Left kidney (tissue), 8 donors: Measurements from ENCODE around the gene DLX5. TPM values are rescaled to one million over a fixed set of nuclear protein-coding genes. Genes with fewer than 3 reads are reported as not detected.
A peak's percentile ranks its signal among the peaks of the same experiment; 100 is the strongest.
"Not testable (repeated sequence)": the region's sequence is repeated elsewhere in the genome, so short reads cannot be mapped to it uniquely, and the experiment has no call there.

Experiments
- DNase-seq: peaks from one replicate; pipeline ENCODE4 v3.0.0-alpha.2; 2013
- long read RNA-seq, 8 donors: transcript quantifications; one replicate each; lab custom pipeline, GENCODE V29; 2026
- polyA plus RNA-seq: library from polyadenylated mRNA; unstranded; fragments of 120-200 nt; gene quantifications from one replicate; pipeline ENCODE4 v1.2.1, GENCODE V29; 2013; ENCODE audit not compliant: insufficient read length

DLX5 gene
- not detected for polyA plus RNA-seq
- long read RNA-seq, donor 1 = 0 reads
- long read RNA-seq, donor 2 = 0 reads
- long read RNA-seq, donor 3 = 0 reads
- long read RNA-seq, donor 4 = 0 reads
- long read RNA-seq, donor 5 = 0 reads
- long read RNA-seq, donor 6 = 0 reads
- long read RNA-seq, donor 7 = 0 reads
- long read RNA-seq, donor 8 = 0 reads

DNA sequence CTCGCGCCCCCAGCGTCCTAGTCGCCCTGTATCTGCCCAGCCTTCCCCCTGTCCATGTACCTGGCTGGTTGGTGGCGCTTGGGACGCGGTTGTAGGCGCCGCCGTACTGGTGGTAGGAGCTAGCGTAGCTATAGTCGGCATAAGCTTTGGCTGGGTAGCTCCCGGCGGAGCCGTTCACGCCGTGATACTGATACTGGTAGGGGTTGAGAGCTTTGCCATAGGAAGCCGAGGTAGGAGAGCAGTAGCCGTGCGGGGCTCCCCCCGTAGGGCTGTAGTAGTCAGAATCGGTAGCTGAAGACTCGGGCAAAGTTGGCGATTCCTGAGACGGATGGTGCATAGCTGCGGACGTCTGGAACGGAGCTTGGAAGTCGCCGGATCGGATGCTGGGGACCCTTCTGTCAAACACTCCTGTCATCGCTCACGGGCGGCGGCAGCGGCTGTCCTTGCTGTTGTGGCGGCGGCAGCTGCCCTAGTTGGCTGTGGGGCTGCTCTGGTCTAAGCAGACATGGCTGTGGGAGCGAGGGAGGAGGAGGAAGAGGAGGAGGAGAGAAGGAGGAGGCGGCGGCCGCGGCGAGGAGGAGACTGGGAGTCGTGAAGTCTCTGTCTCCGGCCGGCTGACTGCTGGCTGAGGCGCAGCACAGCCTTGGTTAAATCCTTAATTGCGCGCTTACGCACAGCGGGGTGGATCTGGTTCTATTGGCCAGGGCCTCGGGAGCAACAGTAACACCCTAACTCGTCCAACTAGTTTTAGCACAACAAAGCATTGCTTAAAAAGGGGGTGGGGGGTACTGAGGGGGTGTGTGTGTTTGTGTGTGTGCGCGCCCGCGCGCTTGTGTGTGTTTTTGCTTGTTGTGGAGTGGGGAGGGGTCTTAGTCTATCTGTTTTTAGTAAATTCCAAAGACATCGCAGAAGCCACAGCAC is at the start of gene DLX5:
Gene DLX5, minus strand, starts transcription at position 623 of the 921 bp plus-strand sequence. Its CDS starts 208 bp downstream, at position 415.
- no peak for DNase-seq

DNA sequence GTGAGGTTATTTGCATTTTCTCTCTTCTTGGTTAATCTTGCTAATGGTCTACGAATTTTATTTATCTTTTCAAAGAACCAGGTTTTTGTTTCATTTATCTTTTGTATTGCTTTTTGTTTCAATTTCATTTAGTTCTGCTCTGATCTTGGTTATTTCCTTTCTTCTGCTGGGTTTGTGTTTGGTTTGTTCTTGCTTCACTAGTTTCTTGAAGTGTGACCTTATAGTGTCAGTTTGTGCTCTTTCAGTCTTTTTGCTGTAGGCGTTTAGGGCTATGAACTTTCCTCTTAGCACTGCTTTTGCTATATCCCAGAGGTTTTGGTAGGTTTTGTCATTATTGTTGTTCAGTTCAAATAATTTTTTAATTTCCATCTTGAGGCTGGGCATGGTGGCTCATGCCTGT is 47.4 kb upstream of the DLX5 start:
- DNase-seq = not testable (repeated sequence)

DNA sequence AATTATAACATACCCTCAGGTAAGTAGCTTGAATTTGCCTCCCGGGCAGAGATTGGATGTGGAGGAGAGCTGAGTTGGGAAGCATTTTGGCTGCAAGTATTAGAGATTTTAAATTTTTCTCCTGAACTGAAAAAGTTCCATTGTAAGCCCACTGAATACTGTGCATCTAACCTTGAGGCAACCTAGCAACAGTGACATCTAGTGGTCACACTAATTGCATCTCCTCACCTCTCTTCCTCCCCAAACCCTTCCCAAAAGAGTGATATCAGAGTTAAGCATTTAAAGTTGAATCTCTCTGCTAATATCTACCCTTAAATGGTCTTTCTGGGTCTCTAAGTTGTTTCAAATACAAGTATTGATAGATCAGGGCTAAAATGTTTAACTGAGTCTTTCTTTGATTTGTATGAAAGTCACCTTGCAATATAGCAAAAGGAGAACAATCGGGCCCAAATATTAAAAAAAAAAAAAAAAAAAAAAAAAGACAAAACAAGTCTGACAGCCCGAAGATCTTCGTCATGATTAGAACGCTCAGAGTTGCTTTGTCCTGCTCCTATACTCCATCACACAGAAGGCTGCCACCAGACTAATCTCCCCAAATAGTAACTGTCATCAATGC is 40.4 kb upstream of the DLX5 start:
- DNase-seq = peak; percentile 37

DNA sequence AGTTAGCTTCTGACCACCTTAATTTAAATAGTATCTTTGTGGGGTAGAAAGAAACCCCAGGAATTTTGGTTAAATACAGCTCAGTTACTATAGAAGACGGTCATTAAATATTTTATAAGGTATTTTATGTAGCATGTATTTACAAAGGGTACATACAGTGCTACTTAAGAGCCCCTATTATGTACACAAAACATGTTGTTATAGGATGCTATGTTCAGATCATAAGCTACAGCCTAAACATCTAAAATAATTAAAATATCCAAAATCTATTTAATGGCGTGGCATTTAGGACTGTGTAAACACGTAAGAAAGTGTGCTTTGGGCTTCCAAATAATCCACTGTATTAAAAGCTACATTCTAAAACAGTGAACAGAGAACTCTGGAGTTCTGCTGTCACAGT is 39.4 kb upstream of the DLX5 start:
- no peak for DNase-seq

DNA sequence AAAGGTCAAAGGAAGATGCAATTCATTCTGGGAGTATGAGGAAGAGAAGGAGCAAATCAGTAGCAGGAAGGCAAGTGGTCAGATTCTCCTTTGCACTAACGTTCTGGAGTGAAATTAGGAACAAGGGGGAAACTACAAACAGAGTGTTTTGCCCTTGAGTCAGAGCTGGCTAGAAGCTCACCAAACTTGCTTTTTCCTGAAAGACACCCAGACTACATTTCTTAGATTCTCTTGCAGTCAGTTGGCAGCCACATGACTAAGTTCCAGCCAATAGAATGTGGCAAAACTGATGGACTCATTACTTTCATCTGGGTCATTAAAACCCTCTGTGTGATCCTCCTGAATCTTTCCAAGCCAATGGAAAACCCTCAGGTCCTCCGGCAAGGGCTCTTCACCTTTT is 18.6 kb upstream of the DLX5 start:
- DNase-seq = no peak

DNA sequence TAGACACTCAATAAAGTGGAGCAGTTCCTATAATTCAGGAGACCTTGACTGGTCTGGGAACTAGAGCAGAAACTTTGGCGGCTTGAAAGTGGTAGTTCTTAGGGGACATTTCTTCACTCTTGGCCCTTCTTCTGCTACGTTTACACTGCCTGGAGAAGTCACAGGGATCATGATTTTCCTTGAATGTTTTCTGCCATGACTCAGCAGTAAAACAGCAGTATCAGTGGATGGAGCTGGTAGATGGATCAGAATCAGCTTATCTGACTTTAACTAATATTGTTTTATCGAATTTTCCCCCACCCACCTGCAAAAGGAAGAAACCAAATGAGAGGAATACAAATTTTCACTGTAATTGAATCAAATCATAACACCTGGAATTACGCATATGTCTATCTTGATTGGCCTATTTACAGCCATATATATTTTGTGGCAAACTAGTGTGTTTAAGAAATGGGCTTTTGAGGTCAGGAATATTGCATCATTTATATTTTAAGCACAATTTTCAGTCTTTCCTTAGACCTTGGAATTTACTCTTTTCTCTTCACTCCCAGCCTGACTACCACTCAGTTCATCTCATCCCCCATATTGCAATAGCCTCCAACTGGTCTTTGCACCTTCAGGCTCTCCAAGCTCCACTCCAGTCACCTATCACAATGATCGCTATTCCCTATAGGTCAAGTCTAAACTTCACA is 14.9 kb upstream of the DLX5 start:
- DNase-seq = no peak

DNA sequence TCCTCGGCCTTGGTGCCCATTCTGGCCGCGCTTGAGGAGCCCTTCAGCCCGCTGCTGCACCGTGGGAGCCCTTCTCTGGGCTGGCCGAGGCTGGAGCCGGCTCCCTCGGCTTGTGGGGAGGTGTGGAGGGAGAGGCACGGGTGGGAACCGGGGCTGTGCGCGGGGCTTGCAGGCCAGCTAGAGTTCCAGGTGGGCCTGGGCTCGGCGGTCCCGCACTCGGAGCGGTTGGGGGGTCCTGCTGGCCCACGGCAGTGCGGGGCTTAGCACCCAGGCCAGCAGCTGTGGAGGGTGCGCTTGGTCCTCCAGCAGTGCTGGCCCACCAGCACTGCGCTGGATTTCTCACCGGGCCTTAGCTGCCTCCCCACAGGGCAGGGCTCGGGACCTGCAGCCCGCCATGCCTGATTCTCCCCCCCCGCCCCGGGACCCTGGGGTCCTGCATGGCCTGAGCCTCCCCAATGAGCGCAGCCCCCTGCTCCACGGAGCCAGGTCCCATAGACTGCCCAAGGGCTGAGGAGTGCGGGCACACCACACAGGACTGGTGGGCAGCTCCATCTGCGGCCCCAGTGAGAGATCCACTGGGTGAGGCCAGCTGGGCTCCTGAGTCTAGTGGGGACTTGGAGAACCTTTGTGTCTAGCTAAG is 9.7 kb upstream of the DLX5 start:
- DNase-seq = not testable (repeated sequence)

DNA sequence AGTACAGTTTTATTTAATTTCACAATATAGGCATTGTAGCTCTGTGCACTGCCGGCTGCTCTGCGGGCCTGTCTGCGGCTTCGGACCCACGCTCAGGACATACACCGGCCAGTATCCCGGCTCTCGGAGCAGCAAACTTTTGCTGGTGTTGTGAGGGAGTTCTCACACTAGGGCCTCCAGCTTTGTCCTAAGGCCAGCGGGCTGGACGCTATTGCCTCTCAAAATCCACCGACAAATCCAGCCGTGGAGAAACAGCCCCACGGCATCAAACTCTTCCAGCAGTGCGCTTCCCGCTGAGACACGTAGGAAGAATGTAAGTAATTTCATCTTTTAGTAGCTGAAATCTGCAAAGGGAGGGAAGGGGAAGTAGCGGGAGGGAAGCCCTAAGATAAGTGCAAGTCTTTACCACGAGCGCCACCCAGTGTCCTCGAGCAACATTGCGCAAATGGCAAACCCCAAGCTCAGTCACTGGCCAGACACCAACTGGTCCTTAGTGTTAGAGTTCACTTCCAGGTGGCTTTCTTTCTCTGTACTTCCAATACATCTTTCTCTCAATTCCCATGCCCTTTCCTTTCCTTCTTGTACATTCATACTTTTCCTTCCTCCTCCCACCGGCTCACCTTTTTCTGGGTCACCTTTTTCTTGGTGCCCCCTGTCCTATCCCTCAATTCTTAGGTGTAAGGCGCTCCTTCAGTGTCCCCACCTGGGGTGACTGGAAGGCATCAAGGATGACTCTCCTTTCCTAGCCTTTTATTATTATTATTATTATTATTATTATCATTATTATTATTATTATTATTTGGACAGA is 3.0 kb upstream of the DLX5 start:
- peak; percentile 82 for DNase-seq

DNA sequence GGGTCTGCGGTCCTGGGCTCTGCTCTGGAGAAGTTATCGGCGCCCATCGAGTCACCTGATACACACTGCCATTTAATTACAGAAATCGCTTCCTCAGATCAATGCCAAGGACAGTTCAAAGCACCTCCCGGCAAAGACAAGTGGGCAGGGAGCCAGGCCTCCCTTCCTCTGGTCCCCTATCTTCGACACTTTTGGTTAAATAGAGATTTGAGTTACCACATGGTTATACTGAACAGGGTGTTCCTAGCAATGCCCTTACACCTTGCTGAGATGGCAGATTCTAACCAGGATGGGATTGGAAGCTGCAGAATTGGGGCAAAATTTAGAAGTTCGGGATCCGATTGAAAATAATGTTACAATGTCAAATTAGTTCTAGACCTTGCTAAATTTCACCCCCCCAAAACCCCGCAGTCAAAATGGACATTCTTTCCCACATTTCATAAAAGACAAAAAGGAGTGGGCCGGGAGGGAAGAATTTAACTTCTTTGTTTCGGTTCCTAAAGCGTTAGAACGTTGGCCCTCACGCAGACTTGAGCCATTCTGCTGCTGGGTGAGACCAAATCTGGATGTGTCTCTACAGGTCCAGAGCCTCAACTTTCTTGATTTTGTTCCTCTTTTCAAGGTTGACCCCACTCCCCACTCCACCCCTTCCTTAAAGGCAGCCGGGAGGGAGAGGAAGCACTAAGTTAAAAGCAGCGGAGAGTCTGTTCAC is 2.2 kb upstream of the DLX5 start:
- no peak for DNase-seq

DNA sequence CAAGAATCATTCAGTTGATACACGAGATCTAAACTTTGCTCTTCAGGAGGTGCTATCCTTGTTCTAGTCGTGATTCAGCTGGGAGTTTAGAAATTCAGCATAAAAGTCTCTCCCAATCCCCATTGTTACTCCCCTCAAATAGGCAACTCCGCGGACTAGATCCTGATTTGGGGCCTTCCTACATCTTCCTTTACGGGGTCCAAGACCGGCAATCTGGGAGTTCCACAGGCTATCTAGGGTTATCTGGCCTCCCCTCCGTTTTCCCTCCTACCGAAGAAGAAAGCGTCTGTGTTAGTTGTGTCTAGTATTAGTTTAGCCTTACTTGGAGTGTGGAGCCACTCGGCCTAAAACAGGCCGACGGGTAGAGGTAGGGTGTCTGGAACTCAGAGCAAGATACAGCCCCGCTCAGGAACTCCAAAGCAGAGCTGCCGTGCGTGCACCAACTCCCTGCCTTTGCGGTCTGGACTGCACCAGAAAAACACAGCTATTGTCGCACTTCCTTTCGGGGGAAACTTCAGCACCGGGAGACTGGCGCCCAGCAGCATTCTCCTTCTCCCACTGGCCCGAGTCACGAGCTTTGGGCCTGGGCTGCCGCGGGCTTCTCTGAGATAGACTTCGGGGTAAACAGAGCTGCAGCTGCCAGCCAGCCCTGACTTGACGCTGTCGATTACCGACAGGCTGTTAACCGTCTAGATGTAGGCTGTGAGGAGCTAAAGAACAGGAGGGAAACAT is 1.5 kb upstream of the DLX5 start:
- no peak for DNase-seq

DNA sequence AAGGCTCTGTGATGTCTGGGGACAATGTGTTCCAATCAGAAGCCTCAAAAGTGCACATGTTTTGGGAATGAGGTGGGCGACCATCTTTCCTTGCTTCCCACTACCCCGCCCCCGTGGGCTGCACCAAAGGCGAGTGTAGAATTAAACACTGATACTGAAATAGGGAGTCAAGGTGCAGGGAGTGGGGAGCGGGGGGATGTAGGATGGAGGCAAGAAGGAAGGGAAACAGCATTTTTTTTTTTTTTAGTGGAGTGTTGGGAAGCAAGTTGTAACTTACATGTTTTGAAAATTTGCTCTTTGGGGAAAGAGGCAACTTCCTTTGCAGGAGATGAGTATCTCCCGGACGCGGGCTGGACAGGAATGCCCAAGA is 484 bp upstream of the DLX5 start:
- no peak for DNase-seq

DNA sequence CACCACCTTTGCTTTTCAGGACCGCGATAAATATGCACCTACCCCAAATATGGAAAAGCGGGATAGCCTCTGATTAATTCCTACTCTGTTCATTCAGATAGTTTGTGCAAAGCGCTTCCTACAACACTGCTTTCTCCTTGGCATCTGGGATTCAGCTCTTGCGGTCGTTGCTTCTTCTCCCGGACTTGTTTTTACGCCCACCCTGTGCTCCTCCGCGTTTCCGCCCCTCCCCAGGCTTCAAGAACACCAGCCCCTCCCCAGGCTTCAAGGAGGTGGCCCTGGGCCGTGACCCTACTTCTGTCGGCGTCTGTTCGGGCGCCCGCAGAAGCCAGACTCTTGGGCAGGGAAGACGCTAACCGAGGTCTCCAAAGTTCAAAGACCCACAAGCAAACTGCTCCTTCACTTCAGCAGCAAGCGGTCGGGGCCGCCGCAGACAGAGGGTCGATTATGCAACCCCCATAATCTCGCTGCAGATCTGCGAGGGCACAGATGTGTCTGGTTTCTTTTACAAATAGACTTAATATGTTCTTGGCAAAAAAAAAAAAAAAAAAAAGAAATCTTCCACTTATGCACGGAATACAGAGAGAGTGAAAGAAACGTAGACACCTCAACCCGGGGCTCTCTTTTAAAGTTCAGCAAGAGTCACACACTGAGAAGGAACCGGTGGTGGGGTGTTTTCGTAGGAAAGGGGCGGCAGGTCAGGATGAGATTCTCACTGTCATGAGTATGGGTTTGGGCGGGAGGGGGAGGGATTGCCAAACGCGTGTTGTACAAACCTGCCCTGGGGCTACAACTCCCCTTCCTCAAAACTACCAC is 1.9 kb downstream of the DLX5 start:
- DNase-seq = no peak

DNA sequence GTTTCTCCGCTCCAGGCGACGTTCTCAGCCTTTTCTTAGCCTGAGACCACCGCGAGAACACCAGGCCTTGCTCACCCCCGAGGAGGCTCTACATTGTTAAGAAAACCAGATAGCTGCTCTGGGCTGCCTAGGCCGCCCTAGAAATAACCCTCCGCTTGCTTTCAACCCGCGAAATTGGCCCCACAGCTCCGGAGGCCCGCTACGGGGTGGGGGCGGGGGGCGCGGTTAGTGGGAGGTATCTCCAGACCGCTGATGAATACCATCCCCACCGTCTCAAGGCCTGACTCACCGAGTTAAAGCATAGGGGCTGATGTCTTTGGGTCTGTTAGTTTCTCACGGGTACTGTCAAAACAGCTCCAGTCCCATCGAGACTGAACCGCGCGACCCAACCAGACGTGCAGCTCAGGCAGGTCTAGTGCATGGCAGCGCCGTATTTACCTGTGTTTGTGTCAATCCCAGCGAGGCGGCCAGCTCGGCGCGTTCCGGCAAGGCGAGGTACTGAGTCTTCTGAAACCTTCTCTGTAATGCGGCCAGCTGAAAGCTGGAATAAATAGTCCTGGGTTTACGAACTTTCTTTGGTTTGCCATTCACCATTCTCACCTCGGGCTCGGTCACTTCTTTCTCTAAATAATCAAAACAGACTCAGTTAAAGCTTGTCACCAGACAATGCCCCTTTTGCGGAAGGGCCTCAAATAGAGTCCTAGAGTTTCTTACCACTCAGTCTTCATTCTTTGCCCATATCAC is 2.7 kb downstream of the DLX5 start:
- DNase-seq = no peak

DNA sequence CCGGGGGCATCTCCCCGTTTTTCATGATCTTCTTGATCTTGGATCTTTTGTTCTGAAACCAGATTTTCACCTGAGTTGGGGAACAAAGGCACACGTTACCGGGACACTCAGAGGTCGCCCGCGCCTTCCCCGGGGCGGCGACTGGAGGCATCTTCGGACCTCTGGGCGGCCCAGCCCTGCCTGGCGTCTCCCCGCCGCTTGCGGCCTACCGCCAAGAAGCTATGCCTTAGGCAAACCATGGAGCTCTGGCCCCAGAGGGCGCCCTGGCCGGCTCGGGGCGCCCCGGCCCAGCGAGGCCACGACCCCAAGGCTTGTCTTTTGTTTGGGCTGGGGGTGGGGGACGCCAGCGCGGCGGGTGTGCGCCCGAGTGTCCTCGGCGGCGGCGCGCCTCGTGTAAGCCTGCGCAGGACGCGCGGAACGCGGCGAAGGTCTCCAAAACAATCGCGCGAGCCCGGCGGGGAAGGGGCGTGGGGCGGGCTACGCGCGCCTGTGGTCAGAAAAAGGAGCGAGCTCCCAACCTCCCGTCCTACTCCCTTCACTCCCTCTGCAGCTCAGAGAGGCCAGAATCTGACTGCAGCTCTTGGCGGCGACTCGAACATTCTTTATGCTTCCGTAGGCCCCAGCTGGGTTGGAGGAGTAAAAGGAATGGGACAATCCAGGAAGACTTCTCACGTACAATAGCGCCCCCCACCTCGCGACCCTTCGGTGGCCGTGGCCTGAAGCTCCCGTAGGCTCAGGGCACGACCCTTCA is 3.5 kb downstream of the DLX5 start:
- no peak for DNase-seq

DNA sequence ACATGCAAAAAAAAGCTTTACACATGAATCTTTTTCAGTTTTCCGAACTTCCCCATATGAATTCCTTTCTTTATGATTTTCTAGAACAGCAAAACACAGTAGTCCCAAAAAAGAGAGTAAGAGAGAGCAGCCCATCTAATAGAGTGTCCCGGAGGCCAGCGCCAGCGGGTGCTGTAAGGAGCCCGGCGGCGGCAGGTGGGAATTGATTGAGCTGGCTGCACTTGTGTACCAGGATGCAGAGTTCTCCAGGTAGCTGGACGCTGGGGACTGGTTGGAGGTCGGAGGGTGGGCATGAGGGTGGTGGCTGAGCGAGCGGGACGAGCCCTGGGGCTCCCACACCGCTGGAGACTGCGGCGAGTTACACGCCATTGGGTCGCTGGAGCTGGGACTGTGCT is 4.0 kb downstream of the DLX5 start:
- DNase-seq = no peak

DNA sequence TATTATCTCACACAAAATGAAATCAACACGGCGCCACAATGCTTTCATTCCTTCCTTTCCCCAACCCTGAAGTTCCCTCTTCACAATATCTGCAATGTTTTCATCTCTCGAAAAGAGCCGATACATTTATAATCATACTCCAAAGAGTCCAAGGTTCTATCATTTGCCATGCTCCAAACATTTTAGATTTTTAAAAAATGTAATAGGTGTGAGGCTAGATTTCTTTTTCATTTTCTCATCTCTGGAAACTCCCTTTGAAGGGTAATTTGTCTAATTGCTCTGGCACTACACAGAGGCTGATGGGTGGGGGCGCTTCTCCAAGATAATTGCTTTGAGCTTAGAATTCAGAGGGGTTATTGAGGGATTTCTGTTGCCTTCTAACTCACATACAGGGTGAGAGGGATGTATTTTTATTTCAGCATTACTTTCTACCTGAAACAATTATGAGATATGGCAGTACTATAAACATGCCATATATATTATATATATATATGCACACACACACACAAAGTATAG is 4.9 kb downstream of the DLX5 start:
- no peak for DNase-seq
